GM12878 (cell line): ENCODE data around the gene BRF1.

Experiments used
- ATF2 ChIP-seq: IDR thresholded peaks from 2 replicates; pipeline ENCODE4 v1.6.1; 2012; ENCODE audit warnings: low read length, inconsistent platforms
- CTCF ChIP-seq, 3 experiments: IDR thresholded peaks in 2 of 3; conservative IDR thresholded peaks in 1 of 3; 2 replicates each; pipeline ENCODE4 v1.5.1; 2011; ENCODE audit warnings: low read depth in 3 of 3, low read length in 3 of 3, mild to moderate bottlenecking in 3 of 3, control low read depth in 2 of 3, moderate library complexity in 2 of 3, inconsistent platforms in 1 of 3, mixed read lengths in 1 of 3; ENCODE audit not compliant: control insufficient read depth in 2 of 3, insufficient read depth in 1 of 3; ENCODE audit errors: extremely low read depth in 1 of 3
- STAT3 ChIP-seq: IDR thresholded peaks from 2 replicates; pipeline ENCODE4 v1.6.1; 2011; ENCODE audit warnings: low read depth, low read length, improper control_type of control experiment
- YY1 ChIP-seq: IDR thresholded peaks from 2 replicates; pipeline ENCODE4 v1.6.1; 2011; ENCODE audit warnings: low read depth, mild to moderate bottlenecking, low read length
- ZZZ3 ChIP-seq: IDR thresholded peaks from 2 replicates; pipeline ENCODE4 v1.6.1; 2011; ENCODE audit warnings: low read depth; ENCODE audit not compliant: control insufficient read depth, insufficient read length

- TF ChIP-seq YY1 (no peak), ZZZ3 (no peak), STAT3 (no peak), CTCF (IDR thresholded peaks at IDR 0.05 in 2 of 3, conservative IDR thresholded peaks at IDR 0.05 in 1 of 3; ENCODE audit: control insufficient read depth in 2 of 3, extremely low read depth in 1 of 3, insufficient read depth in 1 of 3, low read depth in 3 of 3, low read length in 3 of 3) (no peak), ATF2 (no peak)
These were observed 35.9 kb upstream of the BRF1 start for GRCh38 chr14:105336477-105337287.
